Endothelial cell (in vitro differentiated cells): ENCODE measurements around the gene ATP8B2. TPM values are rescaled to one million over a fixed set of nuclear protein-coding genes. Genes with fewer than 3 reads are reported as not detected.
"Not testable (repeated sequence)": the region's sequence is repeated elsewhere in the genome, so short reads cannot be mapped to it uniquely, and the experiment has no call there.

Experiments used
- DNase-seq: peaks from one replicate; pipeline ENCODE4 v3.0.0; 2021; ENCODE audit warnings: low spot score
- H3K27ac Mint-ChIP-seq: one replicate; pipeline ENCODE4 v1.8.0; 2021; ENCODE audit warnings: mixed read lengths, inconsistent platforms; ENCODE audit not compliant: unreplicated experiment
- H3K27me3 Mint-ChIP-seq: one replicate; pipeline ENCODE4 v1.8.0; 2021; ENCODE audit warnings: mild to moderate bottlenecking, moderate library complexity, mixed read lengths, inconsistent platforms; ENCODE audit not compliant: unreplicated experiment
- H3K36me3 Mint-ChIP-seq: one replicate; pipeline ENCODE4 v1.8.0; 2021; ENCODE audit warnings: mild to moderate bottlenecking, low read depth, mixed read lengths, inconsistent platforms; ENCODE audit not compliant: unreplicated experiment
- H3K4me1 Mint-ChIP-seq: one replicate; pipeline ENCODE4 v1.8.0; 2021; ENCODE audit warnings: mild to moderate bottlenecking, mixed read lengths, inconsistent platforms; ENCODE audit not compliant: unreplicated experiment
- H3K4me3 Mint-ChIP-seq: one replicate; pipeline ENCODE4 v1.8.0; 2021; ENCODE audit warnings: mild to moderate bottlenecking, mixed read lengths, inconsistent platforms; ENCODE audit not compliant: unreplicated experiment
- H3K9me3 Mint-ChIP-seq: one replicate; pipeline ENCODE4 v1.8.0; 2021; ENCODE audit warnings: mixed read lengths, inconsistent platforms; ENCODE audit not compliant: unreplicated experiment
- total RNA-seq: library from RNA; stranded (reverse); fragmentation: NEBNext Ultra II Directional; extraction: Animal tissue kit (Norgen Biotek cat#: 25700); gene quantifications from one replicate; pipeline ENCODE4 v1.2.1, GENCODE V29; 2021; ENCODE audit not compliant: unreplicated experiment
- TF ChIP-seq, protein P1 (sequence below): fragments of 200-600 bp; sonication (generic); IDR thresholded peaks from one replicate; pipeline ENCODE4 v1.5.0; 2021; ENCODE audit warnings: antibody characterized with exemption; ENCODE audit not compliant: unreplicated experiment

The ATP8B2 gene
- total RNA-seq, 1 donor from 2014 or later = 58.1 TPM

- Mint-ChIP-seq H3K4me1 (peaks cover 26% of the 10 kb centered on the region), H3K4me3 (peak overlapping the region; percentile 13), H3K27me3 (peaks cover 15% of the 10 kb centered on the region), H3K9me3 (no peaks in the 10 kb centered on the region), H3K36me3 (peaks cover 54% of the 10 kb centered on the region), H3K27ac (peak overlapping the region; percentile 11)
- DNase-seq = no peak
- TF ChIP-seq, protein P1, sequence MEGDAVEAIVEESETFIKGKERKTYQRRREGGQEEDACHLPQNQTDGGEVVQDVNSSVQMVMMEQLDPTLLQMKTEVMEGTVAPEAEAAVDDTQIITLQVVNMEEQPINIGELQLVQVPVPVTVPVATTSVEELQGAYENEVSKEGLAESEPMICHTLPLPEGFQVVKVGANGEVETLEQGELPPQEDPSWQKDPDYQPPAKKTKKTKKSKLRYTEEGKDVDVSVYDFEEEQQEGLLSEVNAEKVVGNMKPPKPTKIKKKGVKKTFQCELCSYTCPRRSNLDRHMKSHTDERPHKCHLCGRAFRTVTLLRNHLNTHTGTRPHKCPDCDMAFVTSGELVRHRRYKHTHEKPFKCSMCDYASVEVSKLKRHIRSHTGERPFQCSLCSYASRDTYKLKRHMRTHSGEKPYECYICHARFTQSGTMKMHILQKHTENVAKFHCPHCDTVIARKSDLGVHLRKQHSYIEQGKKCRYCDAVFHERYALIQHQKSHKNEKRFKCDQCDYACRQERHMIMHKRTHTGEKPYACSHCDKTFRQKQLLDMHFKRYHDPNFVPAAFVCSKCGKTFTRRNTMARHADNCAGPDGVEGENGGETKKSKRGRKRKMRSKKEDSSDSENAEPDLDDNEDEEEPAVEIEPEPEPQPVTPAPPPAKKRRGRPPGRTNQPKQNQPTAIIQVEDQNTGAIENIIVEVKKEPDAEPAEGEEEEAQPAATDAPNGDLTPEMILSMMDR = no peak
Observed at GRCh38 chr1:154338875-154339274, 13.6 kb downstream of the ATP8B2 start.

DNA sequence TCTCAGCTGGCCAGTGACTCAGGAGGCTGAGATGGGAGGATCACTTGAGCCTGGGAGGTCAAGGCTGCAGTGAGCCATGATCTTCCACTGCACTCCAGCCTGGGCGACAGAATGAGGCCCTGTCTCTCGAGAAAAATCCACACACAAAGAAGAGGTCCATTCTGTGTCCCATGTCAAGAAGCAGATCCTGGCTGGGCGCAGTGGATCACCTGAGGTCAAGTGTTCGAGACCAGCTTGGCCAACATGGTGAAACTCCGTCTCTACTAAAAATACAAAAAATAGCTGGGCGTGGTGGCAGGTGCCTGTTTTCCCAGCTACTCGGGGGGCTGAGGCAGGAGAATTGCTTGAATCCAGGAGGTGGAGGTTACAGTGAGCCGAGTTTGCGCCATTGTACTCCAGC is 16.0 kb downstream of the ATP8B2 start:
- not testable (repeated sequence) for H3K4me3 Mint-ChIP-seq, H3K27ac Mint-ChIP-seq, DNase-seq, H3K9me3 Mint-ChIP-seq
- Mint-ChIP-seq H3K36me3 (peaks cover 70% of the 10 kb centered on the region), H3K27me3 (peaks cover 17% of the 10 kb centered on the region), H3K4me1 (peaks cover 26% of the 10 kb centered on the region)

GRCh38 chr1:154342132-154342531 is 16.8 kb downstream of the ATP8B2 start:
- H3K36me3 Mint-ChIP-seq = peaks cover 76% of the 10 kb centered on the region

DNA sequence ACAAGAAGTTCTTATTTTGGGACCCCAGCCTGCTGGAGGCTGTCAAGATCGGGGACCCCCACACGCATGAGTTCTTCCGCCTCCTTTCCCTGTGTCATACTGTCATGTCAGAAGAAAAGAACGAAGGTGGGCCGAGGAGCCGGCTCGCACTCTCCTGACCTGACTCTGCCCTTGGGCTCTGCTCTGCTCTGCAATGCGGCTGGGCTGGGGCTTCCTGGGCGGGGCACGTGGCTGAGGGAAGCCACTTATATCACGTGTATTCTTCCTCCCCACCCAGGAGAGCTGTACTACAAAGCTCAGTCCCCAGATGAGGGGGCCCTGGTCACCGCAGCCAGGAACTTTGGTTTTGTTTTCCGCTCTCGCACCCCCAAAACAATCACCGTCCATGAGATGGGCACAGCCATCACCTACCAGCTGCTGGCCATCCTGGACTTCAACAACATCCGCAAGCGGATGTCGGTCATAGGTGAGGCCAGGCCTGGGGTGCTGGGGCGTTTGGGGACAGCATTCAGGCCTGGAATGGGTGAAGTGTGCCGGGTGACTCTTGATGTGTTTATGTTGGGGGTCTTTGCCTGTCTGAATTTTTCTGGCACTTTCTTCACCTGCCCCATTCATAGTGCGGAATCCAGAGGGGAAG is 17.6 kb downstream of the ATP8B2 start:
- TF ChIP-seq, protein P1 = no peak
- Mint-ChIP-seq H3K36me3 (peaks cover 75% of the 10 kb centered on the region), H3K4me1 (peaks cover 28% of the 10 kb centered on the region), H3K4me3 (peak overlapping the region; percentile 59), H3K27me3 (peaks cover 21% of the 10 kb centered on the region), H3K27ac (no peak overlapping the region), H3K9me3 (no peaks in the 10 kb centered on the region)
- DNase-seq = no peak

More at GRCh38 chr1:154342132-154342531, 16.8 kb downstream of the ATP8B2 start:
- Mint-ChIP-seq H3K4me1 (peaks cover 29% of the 10 kb centered on the region), H3K9me3 (no peaks in the 10 kb centered on the region), H3K27me3 (peaks cover 17% of the 10 kb centered on the region), H3K27ac (no peak overlapping the region), H3K4me3 (no peak overlapping the region)
- TF ChIP-seq, protein P1 = no peak
- no peak for DNase-seq

DNA sequence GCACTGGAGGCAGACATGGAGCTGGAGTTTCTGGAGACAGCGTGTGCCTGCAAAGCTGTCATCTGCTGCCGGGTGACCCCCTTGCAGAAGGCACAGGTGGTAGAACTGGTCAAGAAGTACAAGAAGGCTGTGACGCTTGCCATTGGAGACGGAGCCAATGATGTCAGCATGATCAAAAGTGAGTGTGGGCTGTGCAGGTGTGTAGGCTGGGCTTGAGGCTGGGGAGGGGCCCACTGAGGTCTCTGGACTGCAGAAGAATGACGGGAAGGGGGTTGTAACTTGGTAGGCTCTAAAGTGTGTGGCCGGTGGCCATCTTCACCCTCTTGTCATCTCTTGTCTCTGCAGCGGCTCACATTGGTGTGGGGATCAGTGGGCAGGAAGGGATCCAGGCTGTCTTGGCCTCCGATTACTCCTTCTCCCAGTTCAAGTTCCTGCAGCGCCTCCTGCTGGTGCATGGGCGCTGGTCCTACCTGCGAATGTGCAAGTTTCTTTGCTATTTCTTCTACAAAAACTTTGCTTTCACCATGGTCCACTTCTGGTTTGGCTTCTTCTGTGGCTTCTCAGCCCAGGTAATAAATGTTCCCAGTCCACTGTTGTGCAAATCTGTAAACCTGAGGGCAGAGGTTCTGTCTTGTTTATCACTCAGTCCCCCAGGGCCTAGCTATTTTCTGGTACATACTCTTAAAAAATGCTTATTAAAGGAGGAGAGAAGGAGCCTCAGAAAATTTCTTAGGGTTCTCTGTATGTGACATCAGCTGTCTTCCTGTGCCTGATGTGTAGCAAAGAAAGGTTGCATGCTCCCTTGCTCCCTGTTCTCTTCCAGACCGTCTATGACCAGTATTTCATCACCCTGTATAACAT is 19.9 kb downstream of the ATP8B2 start:
- peak; percentile 68 for DNase-seq
- peaks cover 20% of the 10 kb centered on the region for H3K4me1 Mint-ChIP-seq
- H3K36me3 Mint-ChIP-seq = peaks cover 66% of the 10 kb centered on the region
- H3K9me3 Mint-ChIP-seq = no peaks in the 10 kb centered on the region
- TF ChIP-seq, protein P1 = peak; percentile 80
- H3K4me3 Mint-ChIP-seq = peak overlapping the region; percentile 80
- peak overlapping the region; percentile 42 for H3K27ac Mint-ChIP-seq
- peaks cover 19% of the 10 kb centered on the region for H3K27me3 Mint-ChIP-seq
